ENCODE results near the gene RRAS2.
"Not testable (repeated sequence)": the region's sequence is repeated elsewhere in the genome, so short reads cannot be mapped to it uniquely, and the experiment has no call there.

The RRAS2 gene

GRCh38 chr11:14361951-14362350 lies 3.0 kb upstream of the RRAS2 start:
- Histone ChIP-seq H3K27ac (no peak overlapping the region), H3K4me2 (no peak overlapping the region), H4K20me1 (peaks cover 0 to 16% (median 0%) of the 10 kb centered on the region in 11 experiments; a peak in 7 of 22 replicates), H3K36me3 (no peaks in the 10 kb centered on the region), H3K4me1 (peaks cover 6 to 13% (median 8%) of the 10 kb centered on the region in 10 experiments; a peak in 16 of 20 replicates), H3K4me3 (no peak overlapping the region), H3K9ac (no peak overlapping the region), H3K9me3 (replicated peaks in 1 of 11) (no peaks in the 10 kb centered on the region), H3K27me3 (peaks cover 0 to 11% (median 8%) of the 10 kb centered on the region in 11 experiments; a peak in 12 of 22 replicates)
- no peak for TF ChIP-seq Cebpa-rat (IDR thresholded peaks at IDR 0.05)

DNA sequence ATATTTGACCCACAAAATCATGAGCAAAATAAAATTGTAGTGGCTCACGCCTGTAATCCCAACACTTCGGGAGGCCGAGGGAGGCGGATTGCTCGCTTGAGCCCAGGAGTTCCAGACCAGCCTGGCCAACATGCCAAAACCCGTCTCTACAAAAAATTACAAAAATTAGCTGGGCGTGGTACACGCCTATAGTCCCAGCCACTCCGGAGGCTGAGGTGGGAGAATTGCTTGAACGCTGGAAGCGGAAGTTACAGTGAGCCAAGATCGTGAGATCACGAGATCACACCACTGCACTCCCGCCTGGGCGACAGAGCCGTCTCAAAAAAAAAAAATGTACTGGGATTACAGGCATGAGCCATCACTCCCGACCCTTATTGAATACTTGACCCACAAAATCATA lies 2.0 kb upstream of the RRAS2 start:
- Histone ChIP-seq H3K27me3 (peaks cover 0 to 11% (median 8%) of the 10 kb centered on the region in 11 experiments; a peak in 12 of 22 replicates), H3K9me3 (replicated peaks in 1 of 11) (no peaks in the 10 kb centered on the region), H3K4me3 (no peak overlapping the region), H3K4me2 (no peak overlapping the region), H3K27ac (no peak overlapping the region), H4K20me1 (peaks cover 0 to 25% (median 4%) of the 10 kb centered on the region in 11 experiments; a peak in 8 of 22 replicates), H3K9ac (no peak overlapping the region), H3K36me3 (no peaks in the 10 kb centered on the region), H3K4me1 (peaks cover 6 to 15% (median 8%) of the 10 kb centered on the region in 10 experiments; a peak in 16 of 20 replicates)
- no peak for TF ChIP-seq Cebpa-rat (IDR thresholded peaks at IDR 0.05)

GRCh38 chr11:14359501-14360031 lies 583 bp upstream of the RRAS2 start:
- peak overlapping the region in 7 of 10 experiments; percentile 85 to 91 (median 89); a peak in 7 of 20 replicates for H3K4me3 ChIP-seq
- peaks cover 6 to 15% (median 8%) of the 10 kb centered on the region in 10 experiments; a peak in 16 of 20 replicates for H3K4me1 ChIP-seq
- peak overlapping the region in 3 of 11 experiments; percentile 89 to 92 (median 90); a peak in 1 of 22 replicates for H3K9ac ChIP-seq

DNA sequence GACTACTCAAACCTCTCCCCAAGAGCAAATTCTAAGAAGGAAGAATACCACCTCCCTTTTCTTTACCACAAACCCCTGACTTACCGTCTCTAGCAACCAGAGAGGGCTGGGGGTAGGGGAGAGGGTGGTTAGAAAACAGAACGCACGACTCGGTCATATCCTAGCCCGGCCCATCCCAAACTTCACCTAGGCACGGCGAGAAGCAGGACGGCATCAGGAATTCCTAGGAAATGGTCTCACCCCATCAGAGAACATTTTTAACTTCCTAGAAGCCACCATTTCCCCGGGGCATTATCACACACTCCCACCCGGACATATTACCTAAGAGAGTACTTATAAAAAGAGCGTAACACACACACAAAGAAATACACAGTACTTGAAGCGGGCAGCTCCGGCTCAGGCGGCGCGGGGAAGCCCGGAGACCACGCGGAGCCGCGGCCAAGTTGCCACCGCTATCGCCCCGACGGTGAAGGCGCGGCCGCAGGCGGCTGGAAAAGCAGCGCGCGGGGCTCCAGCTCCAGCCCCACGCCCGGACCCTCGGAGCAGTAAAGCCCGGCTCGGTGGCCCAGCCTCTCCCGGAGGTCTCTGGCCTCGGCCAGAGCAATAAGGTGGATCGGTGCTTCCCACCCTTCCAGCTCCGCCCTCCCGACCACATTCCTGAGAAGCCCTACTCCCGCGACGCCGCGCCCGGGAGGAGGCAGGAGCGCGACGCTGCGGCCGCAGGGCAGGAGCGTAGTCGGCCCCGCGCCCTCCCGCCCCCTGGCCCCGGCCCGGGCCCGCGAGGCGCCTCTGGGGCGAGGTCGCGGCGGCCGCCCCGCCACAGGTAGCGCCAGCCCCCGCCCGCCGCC lies 878 bp downstream of the RRAS2 start:
- no peaks in the 10 kb centered on the region for H3K36me3 ChIP-seq
- H3K27ac ChIP-seq: peak overlapping the region; percentile 79 to 87 (median 83)
- no peak for TF ChIP-seq Cebpa-rat (IDR thresholded peaks at IDR 0.05)
- no peaks in the 10 kb centered on the region for H3K9me3 ChIP-seq (replicated peaks in 1 of 11)
- peaks cover 0 to 52% (median 9%) of the 10 kb centered on the region in 11 experiments; a peak in 9 of 22 replicates for H4K20me1 ChIP-seq
- H3K4me1 ChIP-seq: peaks cover 6 to 15% (median 8%) of the 10 kb centered on the region in 10 experiments; a peak in 16 of 20 replicates
- peak overlapping the region; percentile 87 to 94 (median 91) for H3K9ac ChIP-seq
- H3K4me3 ChIP-seq: peak overlapping the region; percentile 85 to 95 (median 90)
- H3K4me2 ChIP-seq: peak overlapping the region; percentile 79 to 93 (median 92)
- H3K27me3 ChIP-seq: peaks cover 0 to 11% (median 8%) of the 10 kb centered on the region in 11 experiments; a peak in 12 of 22 replicates

More at GRCh38 chr11:14359501-14360031, 583 bp upstream of the RRAS2 start:
- Histone ChIP-seq H3K36me3 (no peaks in the 10 kb centered on the region), H3K27ac (no peak overlapping the region), H4K20me1 (peaks cover 0 to 37% (median 9%) of the 10 kb centered on the region in 11 experiments; a peak in 8 of 22 replicates), H3K27me3 (peaks cover 0 to 11% (median 8%) of the 10 kb centered on the region in 11 experiments; a peak in 12 of 22 replicates), H3K9me3 (replicated peaks in 1 of 11) (no peaks in the 10 kb centered on the region), H3K4me2 (peak overlapping the region; percentile 79 to 93 (median 92))
- no peak for TF ChIP-seq Cebpa-rat (IDR thresholded peaks at IDR 0.05)

DNA sequence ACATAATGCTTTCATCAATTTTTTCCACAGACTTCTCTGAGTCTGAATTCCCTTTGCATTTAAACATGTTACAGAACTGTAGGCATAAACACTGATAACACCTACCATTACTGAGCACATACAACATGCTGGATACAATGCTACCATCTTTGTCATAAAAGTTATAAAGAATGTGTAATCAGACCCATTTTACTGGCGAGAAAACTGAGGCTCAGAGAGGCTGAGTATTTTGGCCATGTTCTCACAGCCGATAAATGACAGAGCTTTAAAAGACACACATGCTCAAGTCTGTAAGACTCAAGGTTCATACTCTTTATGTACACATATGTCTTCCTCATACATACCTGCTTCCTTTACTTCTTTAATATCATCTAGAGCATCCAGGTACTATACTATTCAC lies 2.6 kb downstream of the RRAS2 start:
- Histone ChIP-seq H3K27ac (no peak overlapping the region), H3K27me3 (peaks cover 0 to 11% (median 8%) of the 10 kb centered on the region in 11 experiments; a peak in 12 of 22 replicates), H3K4me3 (no peak overlapping the region), H3K9me3 (replicated peaks in 1 of 11) (no peaks in the 10 kb centered on the region), H3K9ac (no peak overlapping the region), H4K20me1 (peaks cover 0 to 62% (median 9%) of the 10 kb centered on the region in 11 experiments; a peak in 9 of 22 replicates), H3K36me3 (no peaks in the 10 kb centered on the region), H3K4me1 (peaks cover 6 to 15% (median 8%) of the 10 kb centered on the region in 10 experiments; a peak in 16 of 20 replicates), H3K4me2 (no peak overlapping the region)
- TF ChIP-seq Cebpa-rat (IDR thresholded peaks at IDR 0.05): no peak

GRCh38 chr11:14354604-14355003 lies 4.4 kb downstream of the RRAS2 start:
- Histone ChIP-seq H3K27me3 (peaks cover 0 to 11% (median 8%) of the 10 kb centered on the region in 11 experiments; a peak in 12 of 22 replicates), H4K20me1 (peaks cover 0 to 73% (median 9%) of the 10 kb centered on the region in 11 experiments; a peak in 9 of 22 replicates), H3K4me1 (peaks cover 6 to 15% (median 8%) of the 10 kb centered on the region in 10 experiments; a peak in 16 of 20 replicates), H3K9me3 (replicated peaks in 1 of 11) (peaks cover 0 to 15% (median 10%) of the 10 kb centered on the region in 11 experiments; a peak in 17 of 22 replicates)
- not testable (repeated sequence) for H3K4me2 ChIP-seq, H3K36me3 ChIP-seq, H3K27ac ChIP-seq, H3K4me3 ChIP-seq, H3K9ac ChIP-seq

- no peak for TF ChIP-seq Cebpa-rat (IDR thresholded peaks at IDR 0.05)
- Histone ChIP-seq H3K27me3 (no peaks in the 10 kb centered on the region), H3K4me3 (no peak overlapping the region), H4K20me1 (peaks cover 0 to 48% (median 0%) of the 10 kb centered on the region in 11 experiments; a peak in 8 of 22 replicates), H3K4me1 (peaks cover 0 to 5% (median 0%) of the 10 kb centered on the region in 10 experiments; a peak in 3 of 20 replicates), H3K4me2 (no peak overlapping the region), H3K9me3 (replicated peaks in 1 of 11) (peaks cover 18 to 46% (median 40%) of the 10 kb centered on the region in 11 experiments), H3K27ac (no peak overlapping the region), H3K36me3 (peaks cover 0 to 18% (median 7%) of the 10 kb centered on the region in 11 experiments; a peak in 9 of 22 replicates), H3K9ac (no peak overlapping the region)
These were observed 8.2 kb downstream of the RRAS2 start for GRCh38 chr11:14350716-14351238.

DNA sequence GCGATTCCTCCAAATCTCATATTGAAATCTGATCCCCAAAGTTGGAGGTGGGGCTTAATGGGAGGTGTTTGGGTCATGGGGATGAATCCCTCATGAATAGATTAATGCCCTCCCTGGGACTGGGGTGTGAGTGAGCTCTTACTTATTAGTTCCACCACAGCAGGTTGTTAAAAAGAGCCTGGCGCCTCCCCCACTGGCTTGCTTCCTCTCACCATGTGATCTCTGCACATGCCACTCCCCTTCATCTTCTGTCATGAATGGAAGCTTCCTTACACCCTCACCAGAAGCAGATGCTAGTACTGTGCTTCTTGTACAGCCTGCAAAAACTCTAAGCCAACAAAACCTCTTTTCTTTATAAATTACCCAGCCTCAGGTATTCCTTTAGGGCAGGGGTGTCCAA lies 8.8 kb downstream of the RRAS2 start:
- H3K36me3 ChIP-seq: peaks cover 0 to 24% (median 7%) of the 10 kb centered on the region in 11 experiments; a peak in 9 of 22 replicates
- no peak overlapping the region for H3K27ac ChIP-seq
- H3K4me1 ChIP-seq: peaks cover 0 to 9% (median 0%) of the 10 kb centered on the region in 10 experiments; a peak in 3 of 20 replicates
- H3K4me3 ChIP-seq: no peak overlapping the region
- H4K20me1 ChIP-seq: peaks cover 0 to 42% (median 0%) of the 10 kb centered on the region in 11 experiments; a peak in 7 of 22 replicates
- H3K9ac ChIP-seq: no peak overlapping the region
- no peak overlapping the region for H3K4me2 ChIP-seq
- peaks cover 23 to 52% (median 46%) of the 10 kb centered on the region in 11 experiments for H3K9me3 ChIP-seq (replicated peaks in 1 of 11)
- H3K27me3 ChIP-seq: no peaks in the 10 kb centered on the region
- no peak for TF ChIP-seq Cebpa-rat (IDR thresholded peaks at IDR 0.05)
